Keratinocyte (primary cell): ENCODE data around the gene TMEM151A. TPM values are rescaled to one million over a fixed set of nuclear protein-coding genes. Genes with fewer than 3 reads are reported as not detected.

Experiments used
- DNase-seq: peaks from one replicate; pipeline ENCODE4 v3.0.0-alpha.2; 2011; ENCODE audit warnings: low read depth, missing footprints, low spot score
- FAIRE-seq: peaks from 2 replicates; lab custom pipeline; 2011; peaks lifted over from hg19 to GRCh38; lab: Jason Lieb, UNC
- H2AFZ ChIP-seq: 2 replicates; pipeline ENCODE4 v1.6.0; 2012; ENCODE audit warnings: low read length, control low read depth, inconsistent platforms; ENCODE audit not compliant: control insufficient read depth
- H3K27ac ChIP-seq: 2 replicates; pipeline ENCODE4 v1.5.1; 2011; ENCODE audit warnings: low read length; ENCODE audit not compliant: control insufficient read depth, insufficient read depth
- H3K27me3 ChIP-seq: 3 replicates; pipeline ENCODE4 v1.6.0; 2011; ENCODE audit warnings: low read length; ENCODE audit not compliant: control insufficient read depth, insufficient read depth; ENCODE audit errors: extremely low read depth
- H3K36me3 ChIP-seq, 2 experiments: 2 replicates in 1 of 2; 3 replicates in 1 of 2; pipeline ENCODE4 v1.5.1; 2011; ENCODE audit warnings: low read length in 2 of 2, mild to moderate bottlenecking in 1 of 2; ENCODE audit not compliant: control insufficient read depth in 2 of 2, insufficient read depth in 2 of 2; ENCODE audit errors: extremely low read depth in 1 of 2
- H3K4me1 ChIP-seq: 3 replicates; pipeline ENCODE4 v1.5.1; 2011; ENCODE audit warnings: low read length; ENCODE audit not compliant: control insufficient read depth, insufficient read depth; ENCODE audit errors: extremely low read depth
- H3K4me2 ChIP-seq: 3 replicates; pipeline ENCODE4 v1.6.0; 2011; ENCODE audit warnings: low read depth, low read length; ENCODE audit not compliant: control insufficient read depth, insufficient read depth; ENCODE audit errors: extremely low read depth
- H3K4me3 ChIP-seq, 3 experiments: fragments of 200-600 bp in 1 of 3; sonication (generic) in 1 of 3; 2 replicates in 2 of 3; 3 replicates in 1 of 3; pipeline ENCODE4 v1.5.1; 2011 to 2016; ENCODE audit warnings: low read length in 3 of 3, mild to moderate bottlenecking in 3 of 3, control low read depth in 2 of 3, inconsistent platforms in 1 of 3, low read depth in 1 of 3, mixed read lengths in 1 of 3, mixed run types in 1 of 3, moderate library complexity in 1 of 3; ENCODE audit not compliant: control insufficient read depth in 2 of 3, insufficient read depth in 2 of 3; ENCODE audit errors: extremely low read depth in 1 of 3
- H3K79me2 ChIP-seq: 2 replicates; pipeline ENCODE4 v1.6.0; 2012; ENCODE audit warnings: low read length; ENCODE audit not compliant: control insufficient read depth, insufficient read depth
- H3K9ac ChIP-seq: 3 replicates; pipeline ENCODE4 v1.6.0; 2011; ENCODE audit warnings: low read length; ENCODE audit not compliant: control insufficient read depth, insufficient read depth; ENCODE audit errors: extremely low read depth
- H3K9me1 ChIP-seq: 3 replicates; pipeline ENCODE4 v1.6.0; 2011; ENCODE audit warnings: low read length; ENCODE audit not compliant: control insufficient read depth, insufficient read depth; ENCODE audit errors: extremely low read depth
- H3K9me3 ChIP-seq: 2 replicates; pipeline ENCODE4 v1.5.1; 2012; ENCODE audit warnings: low read depth, low read length; ENCODE audit not compliant: control insufficient read depth
- H4K20me1 ChIP-seq: 3 replicates; pipeline ENCODE4 v1.6.0; 2011; ENCODE audit warnings: low read length; ENCODE audit not compliant: control insufficient read depth, insufficient read depth; ENCODE audit errors: extremely low read depth
- CTCF ChIP-seq, 3 experiments: IDR thresholded peaks in 1 of 3; conservative IDR thresholded peaks in 1 of 3; optimal IDR thresholded peaks in 1 of 3; 2 replicates in 2 of 3; 3 replicates in 1 of 3; pipeline versions ENCODE3 to v1.5.1; 2011; ENCODE audit warnings: low read length in 3 of 3, mild to moderate bottlenecking in 3 of 3, moderate library complexity in 2 of 3, control low read depth in 1 of 3, inconsistent platforms in 1 of 3; ENCODE audit not compliant: insufficient read depth in 2 of 3; ENCODE audit errors: extremely low read depth in 1 of 3
- EZH2 ChIP-seq: IDR thresholded peaks from one replicate; pipeline ENCODE4 v1.6.1; 2012; ENCODE audit warnings: inconsistent platforms, mild to moderate bottlenecking, low read length, moderate library complexity
- dilution Hi-C: fragments of 300-500 bp; cut with MboI; formaldehyde crosslinking; loops from one replicate; pipeline ENCODE4 v1.7.0; 2020; ENCODE audit warnings: low sequenced_read_pairs; ENCODE audit not compliant: extremely low pct_ligation_motif_present
- polyA plus RNA-seq, 5 experiments: library from polyadenylated mRNA; depleted of rRNA in 3 of 5; stranded (reverse) in 3 of 5; stranded (forward) in 1 of 5; unstranded in 1 of 5; fragments of >200 nt; gene quantifications; 1 replicate in 1 of 5; 2 replicates in 3 of 5; 3 replicates in 1 of 5; pipeline versions ENCODE4 v1.2.1 to v1.2.3, GENCODE V29; 2011 to 2012; ENCODE audit warnings: missing spikeins in 2 of 5, low read depth in 1 of 5, low replicate concordance in 1 of 5

Gene TMEM151A
- polyA plus RNA-seq, 1 donor (not counting 4 experiments of a cell fraction or from before 2014, with no cell fraction given), result not detected

GRCh38 chr11:66263231-66263630 lies 28.5 kb upstream of the TMEM151A start:
- Histone ChIP-seq H3K79me2 (peaks cover 11% of the 10 kb centered on the region), H3K27ac (no peak overlapping the region), H3K27me3 (no peaks in the 10 kb centered on the region), H3K9ac (no peak overlapping the region), H3K9me1 (no peaks in the 10 kb centered on the region), H3K4me1 (peaks cover 10% of the 10 kb centered on the region), H3K9me3 (no peaks in the 10 kb centered on the region), H4K20me1 (peaks cover 2% of the 10 kb centered on the region), H3K4me3 (no peak overlapping the region), H2AFZ (no peak overlapping the region), H3K36me3 (peaks cover 43 to 46% of the 10 kb centered on the region in 2 experiments), H3K4me2 (no peak overlapping the region)
- no peak for TF ChIP-seq CTCF (optimal IDR thresholded peaks at IDR 0.05 in 1 of 3, IDR thresholded peaks at IDR 0.05 in 1 of 3, conservative IDR thresholded peaks at IDR 0.05 in 1 of 3; ENCODE audit: extremely low read depth in 1 of 3, insufficient read depth in 2 of 3, low read length in 3 of 3)
- TF ChIP-seq EZH2, result no peak
- dilution Hi-C loops, result no loop called here
- FAIRE-seq (no peak), DNase-seq (no peak)

- TF ChIP-seq EZH2, result no peak
- TF ChIP-seq CTCF (optimal IDR thresholded peaks at IDR 0.05 in 1 of 3, IDR thresholded peaks at IDR 0.05 in 1 of 3, conservative IDR thresholded peaks at IDR 0.05 in 1 of 3; ENCODE audit: extremely low read depth in 1 of 3, insufficient read depth in 2 of 3, low read length in 3 of 3), result no peak
- peaks cover 6% of the 10 kb centered on the region for H3K4me1 ChIP-seq
- dilution Hi-C loops, result no loop called here
- no peaks in the 10 kb centered on the region for H3K27me3 ChIP-seq
- H3K9me1 ChIP-seq, result no peaks in the 10 kb centered on the region
- H2AFZ ChIP-seq, result no peak overlapping the region
- H3K9me3 ChIP-seq, result no peaks in the 10 kb centered on the region
- H4K20me1 ChIP-seq, result peaks cover 2% of the 10 kb centered on the region
- no peak overlapping the region for H3K4me2 ChIP-seq
- FAIRE-seq, result no peak
- peaks cover 43 to 46% of the 10 kb centered on the region in 2 experiments for H3K36me3 ChIP-seq
- no peak overlapping the region for H3K27ac ChIP-seq
- no peak overlapping the region for H3K9ac ChIP-seq
- DNase-seq, result no peak
- no peak overlapping the region for H3K4me3 ChIP-seq
- H3K79me2 ChIP-seq, result peaks cover 7% of the 10 kb centered on the region
Measured at GRCh38 chr11:66263785-66264184, 27.9 kb upstream of the TMEM151A start.
